Gastrocnemius medialis (tissue), 4 donors: ENCODE measurements around the gene TSHZ1.

Experiments used
- CTCF ChIP-seq, 5 experiments: fragments of 450-650 bp in 3 of 5; fragments of 200-600 bp in 2 of 5; sonication (generic) in 2 of 5; IDR thresholded peaks in 4 of 5; conservative IDR thresholded peaks in 1 of 5; 1 replicate in 4 of 5; 2 replicates in 1 of 5; pipeline ENCODE4 v1.5.1; 2016 to 2019; ENCODE audit warnings: antibody characterized with exemption in 5 of 5, mild to moderate bottlenecking in 3 of 5, moderate library complexity in 3 of 5
- POLR2A ChIP-seq, 2 donors: fragments of 450-650 bp; IDR thresholded peaks; one replicate each; pipeline ENCODE4 v1.6.1; 2017; ENCODE audit warnings: antibody characterized with exemption in 2 of 2, mild to moderate bottlenecking in 2 of 2, moderate library complexity in 2 of 2

GRCh38 chr18:75220551-75221355 lies 10.2 kb downstream of the TSHZ1 start:
- no peak for TF ChIP-seq CTCF (IDR thresholded peaks at IDR 0.05 in 4 of 5, conservative IDR thresholded peaks at IDR 0.05 in 1 of 5)
- no peak for TF ChIP-seq POLR2A (IDR thresholded peaks at IDR 0.05)
